Measurements from ENCODE around the gene SLC25A36. TPM values are rescaled to one million over a fixed set of nuclear protein-coding genes. Genes with fewer than 3 reads are reported as not detected.
A peak's percentile ranks its signal among the peaks of the same experiment; 100 is the strongest.

The SLC25A36 gene
- total and polyA plus RNA-seq, 2 donors (not counting 1 experiment from before 2014, with no cell fraction given) = 29.3 to 76.0 TPM

DNA sequence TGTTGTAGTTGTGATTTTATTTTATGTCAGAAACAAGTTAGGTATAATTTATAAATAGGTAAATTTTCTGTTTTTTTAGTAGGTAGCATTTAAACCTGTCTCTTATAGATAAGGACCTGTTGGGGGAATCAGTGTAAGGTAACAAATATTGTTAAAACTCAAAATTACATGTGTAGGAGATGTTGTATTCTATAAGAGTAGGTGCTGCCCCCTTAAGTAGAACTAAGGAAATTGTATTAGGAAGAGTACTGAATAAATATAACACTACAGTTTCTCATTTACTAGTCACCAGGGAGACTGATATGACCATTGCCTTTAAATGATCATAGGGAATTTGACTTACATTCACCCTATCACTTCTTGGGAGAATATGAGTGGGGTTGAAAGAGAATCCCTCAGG lies 31.2 kb downstream of the SLC25A36 start:
- no peak for ATAC-seq (ENCODE audit: low read depth)
- intact Hi-C loops (cut with micrococcal nuclease) = loop anchor here (1.0 to 10.0 kb wide), 2 partner anchors 48 to 75 kb away; no protein-coding TSS in a partner anchor

DNA sequence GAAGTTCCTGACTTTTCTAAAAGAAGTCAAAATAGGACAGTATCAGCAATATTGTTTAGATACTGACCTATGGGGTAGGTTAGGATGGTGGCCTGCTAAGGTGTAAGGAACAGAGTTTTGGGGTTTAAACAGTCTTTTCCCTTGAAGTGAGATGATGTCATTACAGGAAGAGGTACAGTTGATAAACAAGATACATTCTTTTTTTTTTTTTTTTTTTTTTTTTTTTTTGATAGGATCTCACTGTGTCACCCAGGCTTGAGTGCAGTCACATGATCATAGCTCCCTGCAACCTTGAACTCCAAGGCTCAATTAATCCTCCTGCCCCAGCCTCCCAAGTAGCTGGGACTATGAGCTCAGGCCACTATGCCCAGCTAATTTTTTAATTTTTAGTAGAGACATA lies 33.3 kb downstream of the SLC25A36 start:
- H3K4me3 ChIP-seq (ENCODE audit: control extremely low read depth in 1 of 5, extremely low read depth in 1 of 5, insufficient read depth in 1 of 5, low read depth in 2 of 5, low read length in 4 of 5) = no peak overlapping the region
- no peak overlapping the region for H2AFZ ChIP-seq (ENCODE audit: insufficient read depth, low read depth, low read length, poor library complexity, severe bottlenecking)
- no peak overlapping the region for H3K27ac ChIP-seq (ENCODE audit: low read length in 2 of 2)
- no peak overlapping the region for H3K4me2 ChIP-seq (replicated peaks; ENCODE audit: low read depth, low read length, poor library complexity, severe bottlenecking)
- CTCF ChIA-PET = interaction anchor here (1.8 to 2.5 kb wide), 2 partner anchors 8 to 52 kb away, joined by 5 to 9 read pairs; no protein-coding TSS in a partner anchor
- H3K36me3 ChIP-seq (replicated peaks in 1 of 2; ENCODE audit: control extremely low read depth in 1 of 2, control insufficient read depth in 1 of 2, extremely low read depth in 1 of 2, insufficient read depth in 2 of 2, low read length in 1 of 2) = peaks cover 12 to 27% of the 10 kb centered on the region in 2 experiments
- no peak overlapping the region for H3K9ac ChIP-seq (ENCODE audit: low read length)
- H4K20me1 ChIP-seq (ENCODE audit: control insufficient read depth, insufficient read depth, low read length, poor library complexity, severe bottlenecking) = no peaks in the 10 kb centered on the region
- H3K27me3 ChIP-seq (replicated peaks in 1 of 4; ENCODE audit: control extremely low read depth in 1 of 4, control insufficient read depth in 3 of 4, insufficient read depth in 4 of 4, low read length in 3 of 4) = no peaks in the 10 kb centered on the region
- H3K79me2 ChIP-seq (ENCODE audit: control insufficient read depth, insufficient read depth, low read length) = no peaks in the 10 kb centered on the region
- H3K9me3 ChIP-seq (ENCODE audit: control extremely low read depth in 1 of 3, control insufficient read depth in 2 of 3, insufficient read depth in 1 of 3, low read length in 2 of 3) = no peaks in the 10 kb centered on the region
- H3K9me3 Mint-ChIP-seq (ENCODE audit: insufficient read depth) = no peaks in the 10 kb centered on the region
- no peak for DNase-seq
- ATAC-seq (ENCODE audit: low read depth) = no peak
- intact Hi-C loops (cut with micrococcal nuclease) = loop anchor here (10.0 kb wide), 1 partner anchor 50 kb away; no protein-coding TSS in a partner anchor
- no peak overlapping the region for H3K27ac Mint-ChIP-seq
- POLR2A ChIA-PET = no interaction called here
- no peaks in the 10 kb centered on the region for H3K4me1 Mint-ChIP-seq
- H3K4me1 ChIP-seq (ENCODE audit: control insufficient read depth in 2 of 2, insufficient read depth in 2 of 2, low read length in 2 of 2) = no peaks in the 10 kb centered on the region
- no peaks in the 10 kb centered on the region for H3K27me3 Mint-ChIP-seq
- H3K4me3 Mint-ChIP-seq = no peak overlapping the region
- TF ChIP-seq CTCF (IDR thresholded peaks at IDR 0.05) (no peak), EZH2 (IDR thresholded peaks at IDR 0.05; ENCODE audit: borderline replicate concordance, insufficient read depth, low read depth, low read length, poor library complexity, severe bottlenecking) (no peak)

More for the DNA sequence above, 31.2 kb downstream of the SLC25A36 start:
- no peak overlapping the region for H3K9ac ChIP-seq (ENCODE audit: low read length)
- ChIA-PET CTCF (interaction anchor here (1.3 kb wide), 2 partner anchors 29 to 71 kb away, joined by 3 read pairs; no protein-coding TSS in a partner anchor), POLR2A (no interaction called here)
- no peak overlapping the region for H3K27ac Mint-ChIP-seq
- H3K27me3 Mint-ChIP-seq = no peaks in the 10 kb centered on the region
- H3K79me2 ChIP-seq (ENCODE audit: control insufficient read depth, insufficient read depth, low read length) = no peaks in the 10 kb centered on the region
- H3K4me2 ChIP-seq (replicated peaks; ENCODE audit: low read depth, low read length, poor library complexity, severe bottlenecking) = no peak overlapping the region
- no peak overlapping the region for H2AFZ ChIP-seq (ENCODE audit: insufficient read depth, low read depth, low read length, poor library complexity, severe bottlenecking)
- no peaks in the 10 kb centered on the region for H4K20me1 ChIP-seq (ENCODE audit: control insufficient read depth, insufficient read depth, low read length, poor library complexity, severe bottlenecking)
- H3K4me1 ChIP-seq (ENCODE audit: control insufficient read depth in 2 of 2, insufficient read depth in 2 of 2, low read length in 2 of 2) = no peaks in the 10 kb centered on the region
- DNase-seq = peak; percentile 15
- no peaks in the 10 kb centered on the region for H3K4me1 Mint-ChIP-seq
- no peak overlapping the region for H3K4me3 Mint-ChIP-seq
- no peaks in the 10 kb centered on the region for H3K9me3 ChIP-seq (ENCODE audit: control extremely low read depth in 1 of 3, control insufficient read depth in 2 of 3, insufficient read depth in 1 of 3, low read length in 2 of 3)
- H3K27me3 ChIP-seq (replicated peaks in 1 of 4; ENCODE audit: control extremely low read depth in 1 of 4, control insufficient read depth in 3 of 4, insufficient read depth in 4 of 4, low read length in 3 of 4) = no peaks in the 10 kb centered on the region
- no peak overlapping the region for H3K4me3 ChIP-seq (ENCODE audit: control extremely low read depth in 1 of 5, extremely low read depth in 1 of 5, insufficient read depth in 1 of 5, low read depth in 2 of 5, low read length in 4 of 5)
- H3K27ac ChIP-seq (ENCODE audit: low read length in 2 of 2) = no peak overlapping the region
- TF ChIP-seq EZH2 (IDR thresholded peaks at IDR 0.05; ENCODE audit: borderline replicate concordance, insufficient read depth, low read depth, low read length, poor library complexity, severe bottlenecking) (no peak), CTCF (IDR thresholded peaks at IDR 0.05) (peak; percentile 34)
- peaks cover 10 to 23% of the 10 kb centered on the region in 2 experiments for H3K36me3 ChIP-seq (replicated peaks in 1 of 2; ENCODE audit: control extremely low read depth in 1 of 2, control insufficient read depth in 1 of 2, extremely low read depth in 1 of 2, insufficient read depth in 2 of 2, low read length in 1 of 2)
- no peaks in the 10 kb centered on the region for H3K9me3 Mint-ChIP-seq (ENCODE audit: insufficient read depth)

Measured in B cell (primary cell).